ENCODE measurements around the gene IER5.

IER5 gene

GRCh38 chr1:181088079-181089016 lies at the start of gene IER5:
Gene IER5, plus strand, starts transcription at chr1:181088700. Its CDS starts 203 bp downstream, at chr1:181088903.
- peak; percentile 91 for ATAC-seq
- TF ChIP-seq PATZ1 (CRISPR knock-in tag; IDR thresholded peaks at IDR 0.05; ENCODE audit: borderline replicate concordance), result peak; percentile 55; the same call in 1 of the 2 replicates
- TF ChIP-seq TCF4 (CRISPR knock-in tag; IDR thresholded peaks at IDR 0.05; ENCODE audit: borderline replicate concordance), result no peak
- no peak for TF ChIP-seq OSR1 (CRISPR knock-in tag; IDR thresholded peaks at IDR 0.05)
- TF ChIP-seq PPARA (CRISPR knock-in tag; IDR thresholded peaks at IDR 0.05; ENCODE audit: borderline replicate concordance), result no peak
- TF ChIP-seq RARB (CRISPR knock-in tag; IDR thresholded peaks at IDR 0.05), result peak; percentile 94; the same call in 1 of the 2 replicates
- no peak for TF ChIP-seq CREB5 (CRISPR knock-in tag; IDR thresholded peaks at IDR 0.05; ENCODE audit: low read depth)
- TF ChIP-seq CSDC2 (CRISPR knock-in tag; IDR thresholded peaks at IDR 0.05), result no peak
- TF ChIP-seq ZFP3 (CRISPR knock-in tag; IDR thresholded peaks at IDR 0.05), result no peak
- TF ChIP-seq SNAI2 (CRISPR knock-in tag; IDR thresholded peaks at IDR 0.05), result no peak
- TF ChIP-seq ARNTL (CRISPR knock-in tag; IDR thresholded peaks at IDR 0.05; ENCODE audit: borderline replicate concordance, low read depth), result no peak
- TF ChIP-seq TOX (CRISPR knock-in tag; IDR thresholded peaks at IDR 0.05; ENCODE audit: borderline replicate concordance), result peak; percentile 93; the same call in 1 of the 2 replicates
- TF ChIP-seq ZNF8 (CRISPR knock-in tag; IDR thresholded peaks at IDR 0.05), result no peak
- no peak for TF ChIP-seq ZNF565 (CRISPR knock-in tag; conservative IDR thresholded peaks at IDR 0.05; ENCODE audit: low read depth)
- no peak for TF ChIP-seq ISL1 (CRISPR knock-in tag; IDR thresholded peaks at IDR 0.05)
- no peak for TF ChIP-seq ZFP30 (CRISPR knock-in tag; IDR thresholded peaks at IDR 0.05)
- TF ChIP-seq ZNF70 (CRISPR knock-in tag; IDR thresholded peaks at IDR 0.05), result no peak
- TF ChIP-seq BACH2 (CRISPR knock-in tag; IDR thresholded peaks at IDR 0.05; ENCODE audit: borderline replicate concordance), result no peak
- no peak for TF ChIP-seq CSRNP3 (CRISPR knock-in tag; IDR thresholded peaks at IDR 0.05)
- no peak for TF ChIP-seq ESRRG (CRISPR knock-in tag; IDR thresholded peaks at IDR 0.05)
- 0 out of 2 replicates have a peak, but pooled peaks have one; percentile 5 for TF ChIP-seq TSHZ2 (CRISPR knock-in tag; IDR thresholded peaks at IDR 0.05)
- TF ChIP-seq GLIS3 (CRISPR knock-in tag; IDR thresholded peaks at IDR 0.05), result no peak; the same call in 1 of the 2 replicates
- peak; percentile 88; the same call in 1 of the 2 replicates for TF ChIP-seq ZC3H10 (CRISPR knock-in tag; IDR thresholded peaks at IDR 0.05)
- TF ChIP-seq POU6F1 (CRISPR knock-in tag; IDR thresholded peaks at IDR 0.05; ENCODE audit: borderline replicate concordance, low read depth), result no peak; the same call in 1 of the 2 replicates

All from SK-N-SH treated with all-trans-retinoic acid at 6 μM for 48 hours (cell line).